Measurements from ENCODE around the gene IL4.

The IL4 gene

DNA sequence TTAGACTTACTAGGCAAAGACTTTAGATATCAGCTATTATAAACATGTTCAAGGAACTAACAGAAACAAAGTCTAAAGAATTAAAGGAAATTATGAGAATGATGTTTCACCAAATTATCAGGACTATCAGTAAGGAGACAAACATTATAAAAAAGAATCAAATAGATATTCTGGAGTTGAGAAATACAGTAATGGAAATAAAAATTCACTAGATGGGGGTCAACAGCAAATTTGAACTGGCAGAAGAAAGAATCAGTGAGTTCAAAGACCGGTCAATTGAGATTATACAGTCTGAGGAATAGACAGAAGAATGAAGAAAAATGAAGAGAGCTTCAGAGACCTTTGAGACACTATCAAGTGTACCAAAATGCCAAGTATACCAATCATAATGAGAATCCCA, 25.4 kb upstream of the IL4 start:
- TF ChIP-seq POLR2A (IDR thresholded peaks at IDR 0.05; ENCODE audit: low read length): no peak
- no peak for TF ChIP-seq GATA1 (IDR thresholded peaks at IDR 0.05; ENCODE audit: low read depth, low read length)
- DNase-seq: no peak

DNA sequence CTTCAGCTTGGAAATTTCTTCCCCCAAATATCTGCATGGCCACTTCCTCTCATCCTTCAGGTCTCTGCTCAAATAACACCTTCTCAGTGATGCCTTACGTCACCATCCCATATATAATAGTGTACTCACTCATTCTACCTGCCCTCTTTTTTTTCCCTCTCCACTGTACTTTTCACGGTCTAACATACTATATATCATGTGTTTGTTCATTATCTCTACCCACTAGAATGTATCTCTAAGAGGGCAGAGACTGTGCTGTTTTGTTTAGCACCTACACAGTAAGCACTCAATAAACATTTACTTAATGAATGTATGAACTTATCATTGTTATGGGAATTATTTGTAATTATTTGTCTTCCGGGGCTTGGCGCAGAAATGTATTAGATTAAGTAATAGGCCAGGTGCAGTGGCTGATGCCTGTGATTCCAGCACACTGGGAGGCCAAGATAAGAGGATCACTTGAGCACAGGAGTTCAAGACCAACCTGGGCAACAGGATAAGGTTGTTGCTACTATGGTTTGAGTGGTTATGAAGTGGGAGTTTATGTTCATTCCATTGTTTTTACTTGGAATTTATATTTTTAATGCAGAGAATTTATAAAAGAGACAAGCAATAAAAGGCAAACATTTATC, 21.8 kb upstream of the IL4 start:
- TF ChIP-seq GATA1 (IDR thresholded peaks at IDR 0.05; ENCODE audit: low read depth, low read length): peak; percentile 64
- TF ChIP-seq POLR2A (IDR thresholded peaks at IDR 0.05; ENCODE audit: low read length): no peak
- DNase-seq: peak; percentile 88 to 95

DNA sequence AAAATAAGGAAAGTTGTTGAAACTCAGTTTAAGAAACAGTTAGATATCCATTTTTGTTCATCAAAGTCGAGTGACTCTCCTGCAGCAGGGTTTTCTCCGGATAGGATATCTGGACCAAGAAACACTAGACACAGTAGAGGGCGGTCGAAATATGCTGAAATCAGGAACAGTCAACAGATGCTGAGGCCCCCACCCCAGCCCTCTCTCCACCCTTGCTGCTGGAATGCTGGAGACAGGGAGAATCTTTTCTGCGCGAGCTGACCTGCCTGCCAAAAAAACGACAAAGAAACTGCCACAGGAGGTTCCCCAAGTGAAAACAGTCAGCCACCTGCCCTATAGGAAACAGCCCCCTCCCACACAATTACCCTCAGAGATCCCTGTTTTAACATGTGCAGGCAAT, 20.1 kb upstream of the IL4 start:
- DNase-seq: no peak

DNA sequence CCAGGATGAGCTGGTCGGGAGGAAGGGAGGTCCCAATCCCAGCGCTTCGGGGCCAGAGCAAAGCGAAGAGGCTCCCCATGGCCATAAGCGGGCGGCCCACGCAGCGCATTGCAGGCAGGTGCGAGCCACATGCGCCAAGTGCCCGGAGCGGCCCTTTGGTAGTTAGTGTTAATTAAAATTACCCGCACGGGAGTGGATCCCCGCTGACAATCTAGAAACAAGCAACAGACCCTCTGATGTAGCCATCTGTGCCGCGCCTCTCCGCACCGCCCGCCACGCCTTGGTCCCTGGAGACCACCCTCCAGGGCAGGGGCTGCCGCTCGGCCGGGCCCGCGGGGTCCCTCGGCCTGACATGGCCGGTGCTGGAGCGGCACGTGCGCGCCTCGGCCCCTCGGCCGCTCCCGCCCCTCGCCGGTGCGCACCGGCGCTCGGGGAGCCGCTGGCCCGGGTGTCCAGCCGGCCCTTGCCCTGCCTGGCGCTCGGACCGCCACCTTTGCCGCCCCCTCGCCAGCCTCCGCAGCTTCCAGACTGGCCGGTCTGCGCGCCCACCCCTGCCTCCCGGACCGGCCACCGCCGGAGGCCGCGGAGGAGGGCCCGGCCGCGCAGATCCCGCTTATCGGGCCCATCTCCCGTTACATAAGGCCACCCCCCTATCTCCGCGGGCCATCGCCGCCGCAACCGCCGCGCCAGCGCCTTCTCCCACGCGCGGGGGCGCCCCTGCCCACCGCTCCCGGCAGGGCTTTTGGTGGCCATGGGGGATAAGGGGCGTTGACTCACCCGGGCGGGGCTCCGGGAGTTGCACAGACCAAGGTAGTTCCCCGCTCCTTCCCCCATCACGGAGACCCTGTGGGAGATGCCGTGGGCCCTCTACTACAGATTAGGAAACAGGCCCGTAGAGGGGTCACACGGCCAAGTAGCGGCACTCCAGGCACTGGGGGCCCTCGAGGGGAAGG, 17.7 kb upstream of the IL4 start:
- DNase-seq: peak; percentile 78 to 80
- TF ChIP-seq POLR2A (IDR thresholded peaks at IDR 0.05; ENCODE audit: low read length): no peak
- peak; percentile 30 for TF ChIP-seq GATA1 (IDR thresholded peaks at IDR 0.05; ENCODE audit: low read depth, low read length)

More for the DNA sequence above, 20.1 kb upstream of the IL4 start:
- TF ChIP-seq GATA1 (IDR thresholded peaks at IDR 0.05; ENCODE audit: low read depth, low read length): no peak
- no peak for TF ChIP-seq POLR2A (IDR thresholded peaks at IDR 0.05; ENCODE audit: low read length)

DNA sequence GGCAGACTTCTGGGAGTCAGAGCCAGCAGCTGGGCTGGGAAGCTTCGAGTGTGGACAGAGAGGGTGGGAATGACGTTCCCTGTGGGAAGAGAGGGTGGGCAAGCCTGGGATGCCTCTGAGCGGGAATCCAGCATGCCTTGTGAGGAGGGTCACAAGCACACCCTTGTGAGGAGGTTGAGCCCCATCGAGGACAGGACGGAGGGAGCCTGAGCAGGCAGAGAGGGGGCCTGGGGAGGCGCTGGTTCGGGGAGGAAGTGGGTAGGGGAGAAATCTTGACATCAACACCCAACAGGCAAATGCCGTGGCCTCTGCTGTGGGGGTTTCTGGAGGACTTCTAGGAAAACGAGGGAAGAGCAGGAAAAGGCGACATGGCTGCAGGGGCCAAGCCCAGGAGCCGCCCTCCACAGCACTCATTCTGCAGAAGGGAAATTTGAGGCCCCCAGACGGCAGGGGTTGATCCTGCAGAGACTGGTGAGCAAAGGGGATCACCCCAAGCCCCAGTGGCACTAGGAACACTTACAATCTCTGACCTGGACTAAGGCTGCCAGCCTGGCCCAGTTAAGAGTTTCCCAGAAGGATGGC, 16.9 kb upstream of the IL4 start:
- no peak for TF ChIP-seq POLR2A (IDR thresholded peaks at IDR 0.05; ENCODE audit: low read length)
- TF ChIP-seq GATA1 (IDR thresholded peaks at IDR 0.05; ENCODE audit: low read depth, low read length): no peak
- no peak for DNase-seq

DNA sequence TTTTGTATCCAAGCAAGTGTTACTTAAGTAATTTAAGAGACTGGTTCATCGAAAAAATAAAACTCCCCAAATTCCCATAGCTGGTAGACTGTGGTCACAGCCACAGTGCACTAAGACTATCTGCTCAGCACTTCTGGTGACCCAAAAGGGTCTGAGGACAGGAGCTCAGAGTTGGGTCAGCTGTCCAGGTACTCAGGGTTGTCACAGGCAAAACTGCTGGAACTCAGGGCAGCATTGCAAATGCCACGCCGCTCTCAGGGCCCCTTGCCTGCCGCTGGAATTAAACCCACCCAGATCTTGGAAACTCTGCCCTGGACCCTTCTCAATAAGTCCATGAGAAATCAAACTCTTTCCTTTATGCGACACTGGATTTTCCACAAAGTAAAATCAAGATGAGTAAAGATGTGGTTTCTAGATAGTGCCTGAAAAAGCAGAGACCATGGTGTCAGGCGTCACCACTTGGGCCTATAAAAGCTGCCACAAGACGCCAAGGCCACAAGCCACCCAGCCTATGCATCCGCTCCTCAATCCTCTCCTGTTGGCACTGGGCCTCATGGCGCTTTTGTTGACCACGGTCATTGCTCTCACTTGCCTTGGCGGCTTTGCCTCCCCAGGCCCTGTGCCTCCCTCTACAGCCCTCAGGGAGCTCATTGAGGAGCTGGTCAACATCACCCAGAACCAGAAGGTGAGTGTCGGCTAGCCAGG, 16.0 kb upstream of the IL4 start, which contains the start of gene IL13:
TSS of gene IL13 (plus strand) at position 498 of the 705 bp plus-strand sequence. CDS start at position 512, 14 bp downstream.
- TF ChIP-seq POLR2A (IDR thresholded peaks at IDR 0.05; ENCODE audit: low read length) (no peak), GATA1 (IDR thresholded peaks at IDR 0.05; ENCODE audit: low read depth, low read length) (no peak)

DNA sequence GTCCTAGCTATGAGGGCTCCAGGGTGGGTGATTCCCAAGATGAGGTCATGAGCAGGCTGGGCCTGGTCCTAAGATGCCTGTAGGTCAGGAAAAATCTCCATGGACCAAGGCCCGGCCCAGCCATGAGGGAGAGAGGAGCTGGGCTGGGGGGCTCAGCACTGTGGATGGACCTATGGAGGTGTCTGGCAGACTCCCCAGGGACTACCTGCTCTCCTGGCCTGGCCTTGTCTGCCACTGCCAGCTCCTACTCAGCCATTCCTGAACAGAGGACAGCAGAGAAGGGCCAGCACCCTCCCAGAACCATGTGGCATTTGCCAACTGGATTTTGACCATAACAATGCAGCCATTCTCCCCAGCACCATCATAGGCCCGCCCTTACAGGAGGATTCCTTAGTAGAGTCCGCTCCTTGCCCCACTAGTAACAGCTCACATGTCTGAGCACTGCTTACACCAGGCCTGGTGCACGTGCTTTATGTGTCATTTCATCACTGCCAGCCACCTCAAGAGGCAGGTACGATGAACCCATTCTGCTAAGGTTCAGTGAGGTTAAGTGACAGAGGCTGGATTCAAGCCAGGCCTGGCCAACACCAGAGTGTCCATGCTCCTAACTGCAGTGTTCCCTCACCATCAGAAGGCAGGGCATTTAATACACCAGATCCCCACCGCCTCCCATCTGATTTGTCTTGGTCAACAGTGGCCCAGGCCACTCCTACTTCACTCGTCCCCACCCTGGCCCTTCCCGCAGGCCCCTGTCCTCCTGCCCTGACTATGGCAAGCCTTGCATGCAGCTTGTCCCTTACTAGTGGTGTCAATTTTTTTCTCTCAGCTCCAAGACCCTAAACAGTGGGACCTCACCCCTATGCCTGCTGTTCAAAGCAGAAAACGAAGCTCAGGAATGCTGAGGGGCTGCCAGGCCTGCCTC, 15.1 kb upstream of the IL4 start:
- TF ChIP-seq POLR2A (IDR thresholded peaks at IDR 0.05; ENCODE audit: low read length) (no peak), GATA1 (IDR thresholded peaks at IDR 0.05; ENCODE audit: low read depth, low read length) (no peak)
- peak in 1 of 2 experiments; percentile 21 for DNase-seq

More for the DNA sequence above, 16.0 kb upstream of the IL4 start, which contains the start of gene IL13:
- no peak for DNase-seq

DNA sequence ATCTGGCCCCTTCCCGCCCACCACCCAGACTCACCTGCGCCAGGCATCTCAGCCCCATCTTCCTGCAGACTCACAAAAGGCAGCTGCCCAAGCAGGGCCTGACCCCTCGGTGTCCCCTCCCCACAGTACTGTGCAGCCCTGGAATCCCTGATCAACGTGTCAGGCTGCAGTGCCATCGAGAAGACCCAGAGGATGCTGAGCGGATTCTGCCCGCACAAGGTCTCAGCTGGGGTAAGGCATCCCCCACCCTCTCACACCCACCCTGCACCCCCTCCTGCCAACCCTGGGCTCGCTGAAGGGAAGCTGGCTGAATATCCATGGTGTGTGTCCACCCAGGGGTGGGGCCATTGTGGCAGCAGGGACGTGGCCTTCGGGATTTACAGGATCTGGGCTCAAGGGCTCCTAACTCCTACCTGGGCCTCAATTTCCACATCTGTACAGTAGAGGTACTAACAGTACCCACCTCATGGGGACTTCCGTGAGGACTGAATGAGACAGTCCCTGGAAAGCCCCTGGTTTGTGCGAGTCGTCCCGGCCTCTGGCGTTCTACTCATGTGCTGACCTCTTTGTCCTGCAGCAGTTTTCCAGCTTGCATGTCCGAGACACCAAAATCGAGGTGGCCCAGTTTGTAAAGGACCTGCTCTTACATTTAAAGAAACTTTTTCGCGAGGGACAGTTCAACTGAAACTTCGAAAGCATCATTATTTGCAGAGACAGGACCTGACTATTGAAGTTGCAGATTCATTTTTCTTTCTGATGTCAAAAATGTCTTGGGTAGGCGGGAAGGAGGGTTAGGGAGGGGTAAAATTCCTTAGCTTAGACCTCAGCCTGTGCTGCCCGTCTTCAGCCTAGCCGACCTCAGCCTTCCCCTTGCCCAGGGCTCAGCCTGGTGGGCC, 13.9 kb upstream of the IL4 start:
- TF ChIP-seq POLR2A (IDR thresholded peaks at IDR 0.05; ENCODE audit: low read length) (no peak), GATA1 (IDR thresholded peaks at IDR 0.05; ENCODE audit: low read depth, low read length) (no peak)
- DNase-seq: no peak

DNA sequence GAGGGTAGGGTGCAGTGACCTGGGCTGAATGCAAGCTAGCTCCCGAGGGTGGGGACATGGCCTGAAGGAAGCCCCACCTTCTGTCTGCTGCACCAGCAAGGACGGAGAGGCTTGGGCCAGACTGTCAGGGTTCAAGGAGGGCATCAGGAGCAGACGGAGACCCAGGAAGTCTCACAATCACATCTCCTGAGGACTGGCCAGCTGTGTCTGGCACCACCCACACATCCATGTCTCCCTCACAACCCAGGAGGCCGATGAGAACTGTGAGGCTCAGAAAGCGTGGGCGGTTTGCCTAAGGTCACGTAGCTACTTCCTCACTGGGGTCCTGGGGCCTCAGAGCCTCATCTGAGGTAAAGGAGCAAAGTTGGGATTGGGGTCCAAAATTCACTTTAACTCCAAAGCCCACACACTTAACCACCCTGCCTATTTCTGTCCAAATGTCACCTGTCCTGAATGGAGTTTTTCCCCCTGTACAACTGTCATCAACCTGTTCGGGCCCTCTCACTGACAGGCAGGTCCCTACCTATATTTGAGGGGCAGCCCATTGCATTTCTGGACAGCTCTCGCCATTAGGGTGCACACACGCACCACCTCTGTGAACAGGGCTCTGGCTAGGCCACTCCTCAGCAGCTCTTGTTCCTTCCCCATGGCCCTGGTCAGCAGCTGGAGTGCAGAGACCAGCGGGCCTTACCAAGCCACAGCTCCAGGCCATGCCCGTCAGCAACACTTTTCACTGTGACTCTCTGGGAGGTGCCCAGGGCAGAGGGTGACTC, 12.4 kb upstream of the IL4 start:
- TF ChIP-seq POLR2A (IDR thresholded peaks at IDR 0.05; ENCODE audit: low read length) (no peak), GATA1 (IDR thresholded peaks at IDR 0.05; ENCODE audit: low read depth, low read length) (no peak)
- peak; percentile 54 to 55 for DNase-seq

DNA sequence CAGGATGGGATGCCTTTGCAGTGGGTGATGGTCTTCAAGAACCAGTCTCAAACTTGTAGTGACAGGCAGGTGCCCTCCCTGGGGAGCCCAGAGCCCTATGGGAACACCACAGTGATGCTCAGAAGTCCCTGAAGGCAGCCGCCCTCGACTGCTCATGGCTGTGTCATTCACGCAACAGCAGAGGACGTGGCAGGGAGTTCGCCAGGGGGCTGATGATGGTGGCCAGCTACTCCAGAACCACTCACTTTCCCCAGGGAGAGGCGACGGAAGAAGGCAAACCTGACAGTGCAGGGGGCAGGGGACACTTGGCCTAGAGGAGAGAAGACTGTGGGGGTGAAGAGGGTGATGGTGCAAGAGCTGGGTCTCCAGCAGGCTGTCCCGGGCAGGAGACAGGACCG, 11.8 kb upstream of the IL4 start:
- DNase-seq: no peak
- no peak for TF ChIP-seq GATA1 (IDR thresholded peaks at IDR 0.05; ENCODE audit: low read depth, low read length)
- no peak for TF ChIP-seq POLR2A (IDR thresholded peaks at IDR 0.05; ENCODE audit: low read length)
